ENCODE measurements around the gene PRLH. TPM values are rescaled to one million over a fixed set of nuclear protein-coding genes. Genes with fewer than 3 reads are reported as not detected.

PRLH gene
- total RNA-seq = not detected

DNA sequence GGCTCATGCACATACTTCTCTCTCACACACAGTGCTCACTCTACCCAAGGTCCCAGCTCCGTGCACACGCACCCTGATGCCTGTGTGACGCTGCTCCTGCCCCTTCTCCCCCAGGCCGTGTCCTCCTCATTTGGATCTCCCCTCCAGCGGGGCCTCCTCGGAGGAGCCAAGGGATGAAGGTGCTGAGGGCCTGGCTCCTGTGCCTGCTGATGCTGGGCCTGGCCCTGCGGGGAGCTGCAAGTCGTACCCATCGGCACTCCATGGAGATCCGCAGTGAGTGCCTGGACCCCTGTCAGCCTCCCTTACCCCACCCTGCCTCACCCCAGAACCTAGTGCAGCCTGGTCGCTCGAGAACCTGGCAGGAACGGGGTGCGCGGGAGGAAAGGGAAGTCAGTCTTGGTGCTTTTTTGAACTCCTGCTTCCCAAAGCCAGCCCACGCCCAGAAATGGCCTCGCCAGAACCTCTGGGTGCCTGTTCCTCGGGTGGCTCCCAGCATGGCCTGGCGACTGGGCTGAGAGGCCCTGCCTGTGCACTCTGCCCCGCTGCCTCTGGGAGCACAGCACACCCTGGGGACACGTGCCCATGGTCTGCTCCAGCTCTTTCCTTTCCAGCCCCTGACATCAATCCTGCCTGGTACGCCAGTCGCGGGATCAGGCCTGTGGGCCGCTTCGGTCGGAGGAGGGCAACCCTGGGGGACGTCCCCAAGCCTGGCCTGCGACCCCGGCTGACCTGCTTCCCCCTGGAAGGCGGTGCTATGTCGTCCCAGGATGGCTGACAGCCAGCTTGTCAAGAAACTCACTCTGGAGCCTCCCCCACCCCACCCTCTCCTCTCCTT is at the start of gene PRLH:
Gene PRLH, plus strand, starts transcription at position 174 of the 835 bp plus-strand sequence. Its CDS starts 0 bp downstream, at position 174.
- H3K36me3 ChIP-seq = no peaks in the 10 kb centered on the region
- intact Hi-C loops (cut with DNase I) = no loop called here
- TF ChIP-seq CTCF (IDR thresholded peaks at IDR 0.05) = no peak
- no peak within 1 kb of the TSS for H3K4me3 ChIP-seq
- no peaks in the 10 kb centered on the region for H3K4me1 ChIP-seq
- H3K27me3 ChIP-seq = no peaks in the 10 kb centered on the region
- no peaks in the 10 kb centered on the region for H3K9me3 ChIP-seq
- DNase-seq (ENCODE audit: low spot score in 2 of 2) = no peak
- H3K27ac ChIP-seq = no peak within 1 kb of the TSS

DNA sequence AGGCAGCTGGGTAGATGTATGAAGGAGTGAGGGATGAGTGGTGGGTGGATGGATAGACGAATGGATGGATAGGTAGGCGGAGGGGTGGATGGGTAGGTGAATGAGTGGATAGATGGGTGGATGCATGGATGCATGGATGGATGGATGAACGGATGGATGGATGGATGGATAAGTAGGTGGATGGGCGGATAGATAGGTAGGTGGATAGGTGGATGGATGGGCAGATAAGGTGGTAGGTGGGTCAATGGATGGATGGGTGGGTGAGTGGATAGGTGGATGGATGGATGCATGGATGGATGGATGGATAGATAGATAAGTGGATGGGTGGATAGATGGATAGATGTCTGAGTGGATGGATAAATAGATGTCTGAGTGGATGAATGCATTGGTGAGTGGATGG is 49.2 kb upstream of the PRLH start:
- Histone ChIP-seq H3K36me3 (no peaks in the 10 kb centered on the region), H3K4me3 (no peak overlapping the region), H3K27me3 (no peaks in the 10 kb centered on the region), H3K27ac (no peak overlapping the region), H3K9me3 (no peaks in the 10 kb centered on the region), H3K4me1 (no peaks in the 10 kb centered on the region)
- intact Hi-C loops (cut with DNase I) = loop anchor here (10.0 kb wide), 1 partner anchor 258 kb away; no protein-coding TSS in a partner anchor
- no peak for DNase-seq (ENCODE audit: low spot score in 2 of 2)
- no peak for TF ChIP-seq CTCF (IDR thresholded peaks at IDR 0.05)

GRCh38 chr2:237517990-237518389 is 48.4 kb upstream of the PRLH start:
- Histone ChIP-seq H3K27me3 (no peaks in the 10 kb centered on the region), H3K4me1 (no peaks in the 10 kb centered on the region), H3K9me3 (no peaks in the 10 kb centered on the region), H3K36me3 (no peaks in the 10 kb centered on the region), H3K4me3 (no peak overlapping the region), H3K27ac (no peak overlapping the region)
- TF ChIP-seq CTCF (IDR thresholded peaks at IDR 0.05) = no peak
- intact Hi-C loops (cut with DNase I) = loop anchor here (10.0 kb wide), 1 partner anchor 257 kb away; no protein-coding TSS in a partner anchor
- DNase-seq (ENCODE audit: low spot score in 2 of 2) = no peak

DNA sequence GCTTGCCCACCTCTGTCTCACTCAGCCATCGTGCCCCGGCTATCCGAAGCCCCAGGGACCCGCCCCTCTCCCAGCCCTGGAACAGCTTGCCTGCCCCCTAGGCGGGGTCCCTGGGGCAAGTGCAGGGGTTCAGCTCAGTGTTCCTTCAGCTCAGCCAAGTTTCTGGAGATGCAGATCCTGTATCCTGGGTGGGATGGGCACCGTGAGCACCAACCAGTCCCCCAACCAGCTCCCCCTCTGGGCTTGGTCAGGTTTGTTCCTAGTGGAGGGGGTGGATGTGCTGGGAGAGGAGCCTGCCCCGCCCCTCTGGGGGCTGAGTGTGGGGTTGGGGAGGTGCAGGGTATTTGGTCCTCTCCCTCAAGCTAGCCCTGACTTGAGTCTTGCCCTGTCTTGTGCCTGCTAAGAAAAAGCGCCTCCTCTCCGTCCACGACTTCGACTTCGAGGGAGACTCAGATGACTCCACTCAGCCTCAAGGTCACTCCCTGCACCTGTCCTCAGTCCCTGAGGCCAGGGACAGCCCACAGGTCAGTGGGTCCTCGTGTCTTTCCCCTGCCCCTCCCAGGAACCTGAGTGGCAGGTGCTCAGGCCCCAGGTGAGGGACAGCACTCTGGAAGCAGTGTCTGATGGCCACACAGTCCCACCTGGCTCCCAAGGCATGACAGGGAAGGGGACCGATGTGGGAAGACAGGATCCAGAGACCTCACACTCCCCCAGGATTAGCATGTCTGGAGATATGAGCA is 46.7 kb upstream of the PRLH start:
- TF ChIP-seq CTCF (IDR thresholded peaks at IDR 0.05) = no peak
- intact Hi-C loops (cut with DNase I) = loop anchor here (10.0 kb wide), 1 partner anchor 255 kb away; no protein-coding TSS in a partner anchor

DNA sequence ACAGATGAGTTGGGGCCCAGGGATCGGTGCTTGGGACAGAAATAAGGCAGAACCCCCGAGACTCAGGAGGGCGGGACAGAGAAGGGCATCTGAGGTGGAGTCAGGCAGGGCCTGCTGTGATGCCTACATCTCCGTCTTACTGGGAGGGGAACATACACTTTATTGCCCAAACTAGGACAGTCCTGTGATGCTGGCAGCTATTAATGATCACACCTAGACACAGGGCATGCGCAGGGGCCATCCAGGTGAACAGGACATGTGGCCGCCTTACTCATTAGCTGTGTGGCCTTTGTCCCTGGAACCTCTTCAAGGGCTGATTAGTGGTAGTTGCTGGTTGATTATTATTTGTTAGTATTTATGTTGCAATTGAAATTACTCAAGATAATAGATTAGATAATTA is 46.1 kb upstream of the PRLH start:
- Histone ChIP-seq H3K27ac (no peak overlapping the region), H3K4me1 (no peaks in the 10 kb centered on the region), H3K9me3 (no peaks in the 10 kb centered on the region), H3K27me3 (no peaks in the 10 kb centered on the region), H3K36me3 (no peaks in the 10 kb centered on the region), H3K4me3 (no peak overlapping the region)
- no peak for DNase-seq (ENCODE audit: low spot score in 2 of 2)
- no peak for TF ChIP-seq CTCF (IDR thresholded peaks at IDR 0.05)
- intact Hi-C loops (cut with DNase I) = no loop called here

More for the DNA sequence above, 46.7 kb upstream of the PRLH start:
- no peak overlapping the region for H3K4me3 ChIP-seq
- no peaks in the 10 kb centered on the region for H3K4me1 ChIP-seq
- H3K9me3 ChIP-seq = no peaks in the 10 kb centered on the region
- H3K27me3 ChIP-seq = no peaks in the 10 kb centered on the region
- DNase-seq (ENCODE audit: low spot score in 2 of 2) = no peak
- H3K27ac ChIP-seq = no peak overlapping the region
- no peaks in the 10 kb centered on the region for H3K36me3 ChIP-seq

All from ascending aorta (tissue), 2 donors.